Activated T-cell treated with anti-CD3 and anti-CD28 coated beads, Interleukin-2, amount 50 U/mL, for 24 hours (primary cell): Measurements from ENCODE around the gene MEIKIN.
"Not testable (repeated sequence)": the region's sequence is repeated elsewhere in the genome, so short reads cannot be mapped to it uniquely, and the experiment has no call there.

Source experiments
- DNase-seq: peaks from one replicate; pipeline ENCODE4 v3.0.0-alpha.2; 2020
- H3K27ac Mint-ChIP-seq: 2 replicates; pipeline ENCODE4 v1.8.0; 2020; ENCODE audit warnings: mild to moderate bottlenecking, mixed read lengths
- H3K27me3 Mint-ChIP-seq: 2 replicates; pipeline ENCODE4 v1.8.0; 2020; ENCODE audit warnings: mixed read lengths
- H3K36me3 Mint-ChIP-seq: 2 replicates; pipeline ENCODE4 v1.8.0; 2020; ENCODE audit warnings: low read depth, mixed read lengths
- H3K4me1 Mint-ChIP-seq: 2 replicates; pipeline ENCODE4 v1.8.0; 2020; ENCODE audit warnings: low read depth, mixed read lengths
- H3K4me3 Mint-ChIP-seq: 2 replicates; pipeline ENCODE4 v1.8.0; 2020; ENCODE audit warnings: mild to moderate bottlenecking, moderate library complexity, mixed read lengths
- H3K9me3 Mint-ChIP-seq: 2 replicates; pipeline ENCODE4 v1.8.0; 2020; ENCODE audit warnings: mixed read lengths

The MEIKIN gene

DNA sequence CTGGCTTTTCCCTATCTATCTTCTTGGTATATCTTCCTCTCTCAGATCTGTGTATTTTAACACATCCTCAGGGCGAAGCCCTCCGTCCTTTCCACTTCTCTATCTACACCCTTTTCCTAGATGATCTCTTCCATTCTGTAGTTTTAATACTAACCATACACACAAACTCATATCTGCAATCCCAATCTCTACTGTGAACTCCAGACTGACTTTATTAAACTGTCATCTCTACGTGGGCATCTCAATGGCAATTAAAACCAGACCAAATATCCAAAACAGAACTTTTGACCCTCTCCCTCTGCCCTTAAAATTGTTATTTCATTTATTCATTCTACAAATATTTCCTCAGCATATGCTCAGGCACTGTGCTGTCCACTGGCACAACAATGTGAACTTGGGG is 155.7 kb downstream of the MEIKIN start:
- H3K27ac Mint-ChIP-seq, result no peak overlapping the region
- H3K4me3 Mint-ChIP-seq, result no peak overlapping the region
- H3K27me3 Mint-ChIP-seq, result no peaks in the 10 kb centered on the region
- no peaks in the 10 kb centered on the region for H3K9me3 Mint-ChIP-seq
- DNase-seq, result no peak
- peaks cover 20% of the 10 kb centered on the region for H3K36me3 Mint-ChIP-seq
- peaks cover 63% of the 10 kb centered on the region for H3K4me1 Mint-ChIP-seq

GRCh38 chr5:131787736-131788135 is 157.7 kb downstream of the MEIKIN start:
- Mint-ChIP-seq H3K36me3 (peaks cover 13% of the 10 kb centered on the region), H3K9me3 (no peaks in the 10 kb centered on the region), H3K4me1 (peaks cover 54% of the 10 kb centered on the region), H3K4me3 (no peak overlapping the region), H3K27me3 (no peaks in the 10 kb centered on the region), H3K27ac (no peak overlapping the region)
- DNase-seq, result no peak

- Mint-ChIP-seq H3K27ac (no peak overlapping the region), H3K4me3 (no peak overlapping the region), H3K27me3 (no peaks in the 10 kb centered on the region), H3K9me3 (no peaks in the 10 kb centered on the region), H3K4me1 (peaks cover 51% of the 10 kb centered on the region), H3K36me3 (peaks cover 11% of the 10 kb centered on the region)
- no peak for DNase-seq
These were observed 158.4 kb downstream of the MEIKIN start for GRCh38 chr5:131786900-131787692.

DNA sequence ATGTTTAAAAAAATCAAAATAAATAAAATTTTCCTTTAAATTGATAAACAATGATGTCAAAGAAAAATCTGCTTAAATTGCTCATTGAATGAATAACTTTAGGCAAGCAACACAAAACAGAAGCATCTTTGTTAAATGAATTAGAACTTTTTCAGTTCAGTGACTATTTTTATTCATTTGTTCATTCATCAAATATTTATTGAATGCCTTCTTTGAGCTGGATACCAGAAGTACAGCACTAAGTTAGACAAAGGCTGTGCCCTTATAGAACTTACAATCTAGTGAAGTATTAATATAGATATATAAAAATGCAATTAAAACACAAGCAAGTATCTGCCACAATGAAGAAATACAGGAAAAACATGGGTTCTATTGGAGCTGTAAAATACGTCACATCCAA is 159.4 kb downstream of the MEIKIN start:
- Mint-ChIP-seq H3K27me3 (no peaks in the 10 kb centered on the region), H3K4me3 (no peak overlapping the region), H3K36me3 (peaks cover 16% of the 10 kb centered on the region), H3K4me1 (peaks cover 48% of the 10 kb centered on the region), H3K9me3 (no peaks in the 10 kb centered on the region), H3K27ac (no peak overlapping the region)
- no peak for DNase-seq

DNA sequence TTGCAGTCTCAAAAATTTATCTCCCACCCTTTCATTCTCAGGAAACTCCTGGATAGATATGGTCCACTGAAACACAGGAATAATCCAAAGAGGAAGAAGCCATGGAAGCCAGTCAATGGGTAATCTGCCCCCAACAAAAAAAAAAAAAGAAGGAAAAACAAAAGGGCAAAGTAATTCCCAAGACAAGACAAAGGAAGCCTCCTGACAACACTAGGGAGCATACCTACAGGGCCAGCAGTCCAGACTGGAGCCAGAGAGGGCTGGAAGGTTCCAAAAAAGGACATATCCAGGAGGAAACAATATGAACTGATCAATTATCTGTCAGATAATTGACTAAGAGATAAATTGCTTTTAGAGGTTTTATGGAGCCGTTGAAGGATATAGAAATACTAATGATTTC is 161.6 kb downstream of the MEIKIN start:
- Mint-ChIP-seq H3K4me1 (peaks cover 41% of the 10 kb centered on the region), H3K4me3 (no peak overlapping the region), H3K36me3 (peaks cover 13% of the 10 kb centered on the region), H3K27me3 (no peaks in the 10 kb centered on the region), H3K9me3 (no peaks in the 10 kb centered on the region), H3K27ac (no peak overlapping the region)
- DNase-seq, result no peak

DNA sequence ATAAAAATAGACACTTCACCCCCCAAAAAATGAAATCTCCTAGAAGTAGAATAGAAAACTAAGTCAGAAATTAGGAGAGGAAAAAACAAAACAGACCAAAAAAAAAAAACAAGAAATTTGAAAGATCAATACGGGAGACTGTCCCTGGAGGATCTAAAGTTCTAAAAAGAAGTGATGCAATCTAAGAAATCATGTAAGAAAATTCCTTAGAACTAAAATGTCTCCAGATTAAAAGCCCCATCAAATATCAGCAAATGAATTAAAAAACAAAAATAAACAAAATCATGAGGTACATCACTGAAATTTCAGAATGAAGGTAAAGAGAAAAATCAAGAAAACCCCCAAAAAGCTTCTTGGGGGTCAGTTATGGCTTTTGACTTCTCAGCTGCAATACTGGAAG is 162.1 kb downstream of the MEIKIN start:
- DNase-seq, result no peak
- Mint-ChIP-seq H3K9me3 (no peaks in the 10 kb centered on the region), H3K36me3 (peaks cover 13% of the 10 kb centered on the region), H3K27me3 (no peaks in the 10 kb centered on the region), H3K4me1 (peaks cover 40% of the 10 kb centered on the region), H3K4me3 (no peak overlapping the region), H3K27ac (no peak overlapping the region)

DNA sequence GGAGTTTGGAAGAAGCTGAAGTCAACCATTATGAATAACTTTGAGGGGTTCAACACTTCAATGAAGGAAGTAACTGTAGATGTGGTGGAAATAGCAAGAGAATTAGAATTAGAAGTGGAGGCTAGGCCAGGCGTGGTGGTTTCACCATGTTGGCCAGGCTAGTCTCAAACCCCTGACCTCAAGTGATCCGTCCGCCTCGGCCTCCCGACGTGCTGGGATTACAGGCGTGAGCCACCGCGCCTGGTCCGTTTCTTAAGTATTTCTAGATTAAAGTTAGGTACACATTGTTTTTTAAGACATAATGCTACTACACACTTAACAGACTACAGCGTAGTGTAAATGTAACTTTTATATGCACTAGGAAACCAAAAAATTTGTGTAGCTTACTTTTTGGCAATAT is 162.7 kb downstream of the MEIKIN start:
- peaks cover 39% of the 10 kb centered on the region for H3K4me1 Mint-ChIP-seq
- H3K4me3 Mint-ChIP-seq, result no peak overlapping the region

GRCh38 chr5:131778141-131778540 is 167.3 kb downstream of the MEIKIN start:
- H3K9me3 Mint-ChIP-seq, H3K4me3 Mint-ChIP-seq, DNase-seq, H3K27ac Mint-ChIP-seq, H3K27me3 Mint-ChIP-seq: not testable (repeated sequence)
- Mint-ChIP-seq H3K36me3 (peaks cover 11% of the 10 kb centered on the region), H3K4me1 (peaks cover 36% of the 10 kb centered on the region)

More for the DNA sequence above, 162.7 kb downstream of the MEIKIN start:
- Mint-ChIP-seq H3K27ac (no peak overlapping the region), H3K9me3 (no peaks in the 10 kb centered on the region), H3K27me3 (no peaks in the 10 kb centered on the region), H3K36me3 (peaks cover 13% of the 10 kb centered on the region)
- no peak for DNase-seq

DNA sequence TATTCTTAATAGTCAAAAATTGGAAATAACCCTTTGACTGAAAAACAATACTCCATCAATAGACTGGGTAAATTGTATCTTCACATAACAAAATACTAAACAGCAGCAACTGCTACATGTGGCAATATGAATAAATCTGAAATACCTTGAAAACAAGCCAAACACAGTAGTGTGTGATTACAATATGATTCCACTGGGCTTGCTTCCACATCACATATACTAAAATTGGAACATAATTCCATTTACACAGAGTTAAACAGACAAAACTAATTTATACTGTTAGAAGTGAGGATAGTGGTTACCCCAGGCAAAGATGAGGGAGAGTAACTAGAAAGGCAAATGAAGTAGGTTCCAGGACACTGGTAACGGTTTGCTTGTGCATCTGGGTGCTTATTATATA is 169.0 kb downstream of the MEIKIN start:
- Mint-ChIP-seq H3K4me1 (peaks cover 30% of the 10 kb centered on the region), H3K27me3 (no peaks in the 10 kb centered on the region)
- no peak for DNase-seq

GRCh38 chr5:131774652-131775367 is 170.7 kb downstream of the MEIKIN start:
- Mint-ChIP-seq H3K4me3 (no peak overlapping the region), H3K27me3 (no peaks in the 10 kb centered on the region), H3K9me3 (no peaks in the 10 kb centered on the region), H3K27ac (no peak overlapping the region), H3K4me1 (peaks cover 26% of the 10 kb centered on the region), H3K36me3 (no peaks in the 10 kb centered on the region)
- DNase-seq, result no peak

More for the DNA sequence above, 169.0 kb downstream of the MEIKIN start:
- Mint-ChIP-seq H3K9me3 (no peaks in the 10 kb centered on the region), H3K27ac (no peak overlapping the region), H3K36me3 (peaks cover 2% of the 10 kb centered on the region), H3K4me3 (no peak overlapping the region)

DNA sequence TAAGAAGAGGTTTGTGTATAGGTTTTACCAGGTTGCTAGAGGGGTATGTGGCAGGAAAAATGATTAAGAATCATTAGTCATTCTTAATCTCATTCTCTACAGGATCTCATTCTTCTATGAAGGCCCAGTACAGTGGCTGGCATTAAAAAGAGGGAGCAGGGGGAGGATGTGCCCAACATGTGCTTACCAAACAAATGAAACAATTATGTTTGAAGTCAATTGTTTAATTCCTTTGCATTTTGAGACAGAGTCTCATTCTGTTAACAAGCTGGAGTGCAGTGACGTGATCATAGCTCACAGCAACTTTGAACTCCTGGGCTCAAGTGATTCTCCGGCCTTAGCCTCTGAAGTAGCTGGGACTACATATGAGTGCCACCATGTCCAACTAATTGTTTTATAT is 171.7 kb downstream of the MEIKIN start:
- peaks cover 30% of the 10 kb centered on the region for H3K4me1 Mint-ChIP-seq
- H3K36me3 Mint-ChIP-seq, result no peaks in the 10 kb centered on the region
- no peaks in the 10 kb centered on the region for H3K9me3 Mint-ChIP-seq
- DNase-seq, result no peak
- no peaks in the 10 kb centered on the region for H3K27me3 Mint-ChIP-seq
- H3K4me3 Mint-ChIP-seq, result no peak overlapping the region
- H3K27ac Mint-ChIP-seq, result no peak overlapping the region

GRCh38 chr5:131771692-131772091 is 173.8 kb downstream of the MEIKIN start:
- Mint-ChIP-seq H3K4me3 (no peak overlapping the region), H3K36me3 (no peaks in the 10 kb centered on the region)

GRCh38 chr5:131769961-131770360 is 175.5 kb downstream of the MEIKIN start:
- Mint-ChIP-seq H3K27ac (no peak overlapping the region), H3K9me3 (no peaks in the 10 kb centered on the region), H3K4me1 (peaks cover 29% of the 10 kb centered on the region), H3K27me3 (no peaks in the 10 kb centered on the region), H3K36me3 (peaks cover 7% of the 10 kb centered on the region), H3K4me3 (no peak overlapping the region)
- DNase-seq, result no peak

More at GRCh38 chr5:131771692-131772091, 173.8 kb downstream of the MEIKIN start:
- no peak for DNase-seq
- H3K4me1 Mint-ChIP-seq, result peaks cover 28% of the 10 kb centered on the region
- no peak overlapping the region for H3K27ac Mint-ChIP-seq
- H3K27me3 Mint-ChIP-seq, result no peaks in the 10 kb centered on the region
- no peaks in the 10 kb centered on the region for H3K9me3 Mint-ChIP-seq

DNA sequence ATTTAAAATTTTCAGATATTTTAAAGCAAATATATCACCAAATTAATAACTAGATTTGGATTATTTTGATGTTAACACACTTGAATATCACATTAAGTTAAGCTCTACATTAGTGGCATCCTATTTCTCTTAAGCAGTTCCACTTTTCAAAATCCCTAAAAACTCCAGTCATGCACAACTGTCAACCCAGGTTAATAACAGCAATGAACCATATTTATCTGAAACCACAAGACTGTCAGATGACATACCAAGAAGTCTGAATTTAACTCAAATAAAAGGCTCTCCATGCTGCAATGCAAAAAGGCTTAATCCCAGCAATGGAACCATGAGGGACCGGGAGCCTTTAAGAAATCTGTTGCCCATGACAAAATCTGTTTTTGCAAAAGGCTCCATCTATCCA is 176.1 kb downstream of the MEIKIN start:
- DNase-seq, result no peak
- H3K4me1 Mint-ChIP-seq, result peaks cover 26% of the 10 kb centered on the region
- no peaks in the 10 kb centered on the region for H3K9me3 Mint-ChIP-seq
- H3K4me3 Mint-ChIP-seq, result no peak overlapping the region
- H3K27me3 Mint-ChIP-seq, result no peaks in the 10 kb centered on the region
- H3K27ac Mint-ChIP-seq, result no peak overlapping the region
- H3K36me3 Mint-ChIP-seq, result peaks cover 13% of the 10 kb centered on the region

- Mint-ChIP-seq H3K36me3 (peaks cover 23% of the 10 kb centered on the region), H3K4me3 (no peak overlapping the region), H3K27ac (no peak overlapping the region), H3K27me3 (no peaks in the 10 kb centered on the region), H3K4me1 (peaks cover 18% of the 10 kb centered on the region), H3K9me3 (peaks cover 2% of the 10 kb centered on the region)
- no peak for DNase-seq
These were observed 177.6 kb downstream of the MEIKIN start for GRCh38 chr5:131767891-131768290.
